H1 (cell line): ENCODE results near the gene CFAP100. TPM values are rescaled to one million over a fixed set of nuclear protein-coding genes. Genes with fewer than 3 reads are reported as not detected.

Source experiments
- SIN3A ChIP-seq, 2 experiments: IDR thresholded peaks in 1 of 2; conservative IDR thresholded peaks in 1 of 2; 2 replicates each; pipeline ENCODE4 v1.6.1; 2011 to 2012; ENCODE audit warnings: low read length in 2 of 2, improper control_type of control experiment in 1 of 2, low read depth in 1 of 2, mild to moderate bottlenecking in 1 of 2
- polyA plus RNA-seq, 7 experiments: library from polyadenylated mRNA; depleted of rRNA in 3 of 7; stranded (reverse) in 5 of 7; unstranded in 2 of 7; fragments of >200 nt in 5 of 7; fragments of 200-250 nt in 2 of 7; gene quantifications; 1 replicate in 5 of 7; 2 replicates in 1 of 7; 4 replicates in 1 of 7; pipeline versions ENCODE4 v1.2.1 to v1.2.3, GENCODE V29; 2011 to 2013; ENCODE audit warnings: missing spikeins in 2 of 7, mixed read lengths in 2 of 7
- total RNA-seq: library from RNA; stranded (reverse); fragmentation: NEBNext Ultra II Directional; extraction: Animal tissue kit (Norgen Biotek cat#: 25700); gene quantifications from 2 replicates; pipeline ENCODE4 v1.2.1, GENCODE V29; 2021

The CFAP100 gene
- total and polyA plus RNA-seq, 2 of the 8 experiments (the other 6 are each of a cell fraction or from before 2014, with no cell fraction given): 0.17 TPM; not detected in 1

- no peak for TF ChIP-seq SIN3A (conservative IDR thresholded peaks at IDR 0.05 in 1 of 2, IDR thresholded peaks at IDR 0.05 in 1 of 2; ENCODE audit: low read depth in 1 of 2, low read length in 2 of 2)
Observed at GRCh38 chr3:126373146-126373613, 21.5 kb upstream of the CFAP100 start (continued).
